Activated CD4-positive, alpha-beta T cell treated with anti-CD3 and anti-CD28 coated beads, Interleukin-2, amount 50 U/mL, for 1 hour (primary cell): Measurements from ENCODE around the gene GMPPA.

Source experiments
- DNase-seq: peaks from one replicate; pipeline ENCODE4 v3.0.0-alpha.2; 2020

The GMPPA gene

DNA sequence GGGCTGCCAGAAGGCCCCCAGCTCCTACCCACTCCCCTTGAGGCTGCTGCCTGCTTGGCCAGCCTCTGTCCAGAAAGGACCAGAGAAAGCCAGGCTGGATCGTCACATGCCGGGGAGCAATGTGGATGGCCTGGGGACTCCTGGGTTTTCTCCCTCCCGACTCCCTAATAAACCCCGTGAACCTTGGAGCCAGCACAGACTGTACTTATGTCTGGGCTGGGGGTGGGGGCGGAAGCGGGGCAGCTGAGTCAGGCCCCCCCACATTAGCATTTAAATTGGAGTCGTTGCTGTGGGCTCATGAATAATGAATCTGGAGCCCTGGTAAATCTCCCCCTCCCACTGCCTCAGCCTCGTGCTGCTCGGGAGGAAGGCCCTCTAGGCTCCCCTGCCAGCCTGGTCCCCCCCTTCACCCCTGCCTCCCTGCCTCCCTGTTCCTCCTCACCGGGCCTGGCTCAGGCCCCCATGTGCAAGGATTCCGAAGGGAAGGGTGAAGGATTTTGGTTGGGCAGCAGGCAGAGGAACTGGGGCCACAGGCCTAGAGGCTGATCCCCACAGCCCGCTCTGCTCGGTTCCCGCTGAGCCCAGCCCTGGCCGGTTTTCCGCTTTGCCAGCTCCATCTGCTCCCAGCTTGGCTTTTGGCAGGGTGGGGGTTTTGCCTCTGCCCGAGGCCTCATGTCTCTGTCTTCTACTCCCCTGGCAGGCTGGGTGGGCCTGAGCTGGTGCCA lies 8.3 kb downstream of the GMPPA start:
- DNase-seq, result no peak

DNA sequence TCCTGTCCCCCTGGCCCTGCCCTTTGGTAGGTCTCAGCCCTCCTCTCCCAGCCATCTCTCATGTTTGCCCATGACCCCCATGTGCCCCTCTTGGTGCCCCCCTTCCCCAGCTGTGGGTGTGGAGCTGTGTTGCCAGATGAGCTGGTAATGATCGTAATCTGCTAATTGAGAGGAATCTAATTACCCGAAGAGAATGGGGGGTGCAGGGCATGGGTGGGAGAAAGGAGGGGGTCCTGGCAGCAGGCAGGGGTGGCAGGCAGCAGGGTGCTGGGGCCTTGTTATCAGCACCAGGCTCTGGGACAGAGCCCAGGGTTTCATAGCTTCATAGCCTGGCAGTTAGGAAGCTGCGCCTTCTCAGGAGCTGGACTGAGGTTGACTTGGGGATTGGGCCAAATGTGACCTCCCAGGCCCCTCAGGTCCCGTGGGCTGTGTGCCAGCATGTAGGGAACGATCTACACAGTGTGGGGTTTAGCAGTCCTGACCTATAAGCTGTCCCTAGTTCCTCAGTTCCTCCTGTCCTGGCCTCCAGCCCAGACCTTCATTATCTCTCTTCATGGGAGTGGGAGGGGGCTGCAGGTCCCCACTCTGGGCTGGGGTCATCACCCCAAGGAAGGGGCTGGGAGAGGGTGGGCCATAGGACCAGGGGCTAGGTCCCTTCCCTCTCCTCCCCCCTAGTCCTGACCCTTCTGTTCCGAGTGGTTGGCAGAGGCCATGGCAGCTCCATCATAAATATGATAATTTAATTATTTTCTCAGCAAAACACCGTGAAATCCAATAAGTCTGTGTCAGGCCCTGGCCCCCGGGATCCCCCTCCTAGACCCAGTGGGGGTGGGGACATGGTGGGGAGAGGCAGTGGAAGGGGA lies 9.1 kb downstream of the GMPPA start:
- DNase-seq, result no peak

DNA sequence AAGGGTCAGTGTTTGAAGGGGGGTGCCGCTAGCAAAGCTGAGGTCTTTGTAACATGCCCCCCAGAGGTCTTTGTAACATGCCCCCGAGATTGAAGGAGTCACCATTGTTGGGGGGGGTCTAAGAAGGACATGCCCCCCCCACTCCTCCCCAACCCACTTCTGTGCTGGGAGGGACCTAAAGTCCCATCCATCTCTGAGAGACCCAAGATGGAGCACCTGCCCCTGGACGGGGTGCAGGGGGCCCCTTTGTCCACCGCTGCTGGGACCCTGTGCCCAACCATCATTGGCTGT lies 9.7 kb downstream of the GMPPA start:
- no peak for DNase-seq

DNA sequence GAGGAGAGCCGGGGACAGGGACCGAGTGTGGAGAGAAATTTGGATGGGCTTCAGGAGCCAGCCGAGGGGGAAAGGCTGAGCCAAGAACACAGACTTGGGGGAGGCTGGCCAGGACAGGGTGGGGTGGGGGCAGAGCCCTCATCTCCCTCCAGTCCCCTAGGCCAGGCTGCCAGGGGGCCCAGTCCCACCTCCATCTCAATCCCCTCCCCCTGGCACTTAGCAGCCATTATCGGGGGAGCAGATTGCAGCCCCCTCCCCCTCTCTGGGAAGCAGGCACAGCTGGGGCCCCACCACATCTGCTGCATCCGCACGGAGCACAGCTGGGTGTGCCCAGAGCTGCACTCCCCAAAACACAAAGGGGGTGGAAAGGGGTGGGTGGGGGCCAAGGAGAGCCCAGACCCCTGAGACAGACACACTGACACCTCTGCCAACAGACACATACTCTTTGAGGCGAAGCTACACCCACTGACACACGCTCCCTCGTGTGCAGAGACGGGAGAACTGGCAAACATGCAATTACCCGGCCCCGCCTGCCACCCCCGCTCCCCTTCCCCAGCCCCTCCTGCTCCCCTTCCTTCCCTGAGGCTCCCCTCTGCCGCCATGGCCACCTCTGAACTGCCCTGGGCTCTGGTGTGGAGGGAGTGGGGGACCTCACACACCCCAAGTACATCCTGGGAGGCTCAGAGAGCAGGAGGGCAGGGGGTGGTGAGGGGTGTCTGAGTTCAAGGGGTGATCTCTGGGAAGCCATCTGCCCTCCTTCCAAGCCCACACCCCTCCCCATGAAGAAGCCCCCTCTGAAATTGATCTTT lies 10.5 kb downstream of the GMPPA start:
- DNase-seq, result no peak

DNA sequence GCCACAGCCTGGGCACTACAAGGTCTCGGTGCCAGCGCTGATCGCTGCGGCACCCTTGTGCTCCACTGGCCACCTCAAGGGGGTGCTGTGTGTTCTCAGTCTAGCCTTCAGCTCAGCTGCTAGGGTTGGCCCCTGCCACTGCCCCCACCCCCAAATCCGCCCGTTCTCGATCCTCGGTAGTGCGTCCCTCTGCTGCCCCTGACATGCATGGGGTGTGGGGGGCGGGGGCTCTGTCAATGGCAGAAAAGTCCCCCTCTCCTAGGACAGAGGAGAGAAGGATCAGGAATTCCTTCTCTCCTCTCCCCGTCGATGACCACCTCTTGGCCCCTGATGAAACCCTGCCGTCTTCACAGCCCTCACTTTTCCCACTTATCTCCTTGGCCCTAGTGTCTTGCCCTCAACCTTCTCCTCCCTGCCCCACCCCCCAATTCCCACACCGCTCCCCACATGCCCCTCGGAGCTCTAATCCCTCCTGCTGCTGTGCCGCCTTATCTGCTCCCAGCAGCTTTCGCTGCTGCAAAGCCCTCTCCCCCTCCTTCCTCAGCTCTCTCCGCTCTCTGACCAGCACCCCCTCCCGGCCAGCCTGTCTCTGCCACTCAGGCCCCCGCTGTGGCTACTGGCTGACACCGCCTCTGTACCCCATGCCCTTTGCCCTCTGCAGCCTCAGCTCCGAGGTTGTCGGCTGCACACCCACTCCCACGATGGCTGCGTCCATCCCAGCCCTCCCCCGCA lies 11.3 kb downstream of the GMPPA start:
- peak; percentile 54 for DNase-seq

DNA sequence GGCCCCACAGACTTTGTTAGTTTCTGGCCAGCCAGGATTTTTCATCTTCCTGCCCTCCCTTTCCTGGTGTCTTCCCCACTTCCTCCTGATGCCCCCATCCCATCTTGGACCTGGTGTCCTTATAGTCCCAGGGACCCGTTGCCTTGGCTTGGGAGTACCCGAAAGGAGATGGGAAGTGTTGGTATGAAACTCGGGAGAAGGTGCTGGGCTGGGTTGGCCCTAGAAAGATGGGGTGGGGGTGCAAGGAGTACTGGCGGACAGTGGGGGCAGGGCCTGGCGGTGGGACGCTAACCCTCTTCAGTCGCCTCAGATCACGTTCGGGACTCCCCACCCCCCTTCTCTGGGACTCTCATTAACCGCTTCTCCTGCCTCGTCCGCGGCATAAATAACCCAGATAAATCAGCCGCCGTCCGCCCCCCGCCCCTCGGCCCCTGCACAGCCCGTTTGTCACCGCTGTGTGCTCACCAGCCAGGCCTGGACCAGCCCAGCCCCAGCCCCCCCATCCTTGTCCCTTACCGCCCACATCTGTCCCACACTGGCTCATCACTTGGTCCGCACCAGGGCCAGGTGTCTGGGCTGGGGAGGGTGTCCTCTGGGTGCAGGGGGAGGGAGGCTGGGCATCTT lies 11.9 kb downstream of the GMPPA start:
- no peak for DNase-seq

DNA sequence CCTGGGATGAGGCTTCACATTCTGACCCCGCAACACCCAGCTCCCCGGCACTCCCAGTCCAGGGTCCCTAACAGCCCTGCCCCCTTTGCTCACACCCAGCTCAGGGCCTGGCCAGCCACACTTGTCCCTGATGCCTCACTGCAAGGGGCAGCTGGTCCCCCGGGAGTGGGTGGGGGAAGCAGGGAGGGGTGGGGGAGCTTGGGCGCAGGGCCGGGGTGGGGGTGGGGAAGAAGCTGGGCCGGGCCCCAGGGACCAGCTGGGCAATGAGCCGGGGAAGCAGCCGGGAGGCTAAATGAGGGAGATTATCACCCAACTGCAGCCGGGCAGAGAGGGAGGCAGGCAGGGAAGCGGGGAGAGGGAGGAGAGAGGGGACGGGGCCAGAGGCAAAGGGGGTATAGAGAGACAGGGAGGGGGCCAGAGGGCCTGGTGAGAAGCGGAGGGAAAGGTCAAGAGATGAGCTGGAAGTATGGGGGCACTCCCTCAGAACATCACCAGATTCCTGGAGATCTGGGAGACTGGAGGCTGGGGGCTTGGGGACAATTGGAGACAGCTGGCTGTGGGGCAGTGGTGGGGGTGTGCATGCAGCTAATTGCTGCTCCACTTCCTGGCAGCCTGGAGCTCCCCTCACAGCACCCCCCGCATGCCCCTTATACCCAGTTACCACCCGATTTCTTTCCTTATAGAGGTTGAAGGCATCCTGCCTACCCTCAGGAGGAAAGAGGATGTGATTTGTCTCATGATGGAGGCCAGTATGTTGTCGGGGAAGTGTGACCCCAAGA lies 13.0 kb downstream of the GMPPA start:
- no peak for DNase-seq

DNA sequence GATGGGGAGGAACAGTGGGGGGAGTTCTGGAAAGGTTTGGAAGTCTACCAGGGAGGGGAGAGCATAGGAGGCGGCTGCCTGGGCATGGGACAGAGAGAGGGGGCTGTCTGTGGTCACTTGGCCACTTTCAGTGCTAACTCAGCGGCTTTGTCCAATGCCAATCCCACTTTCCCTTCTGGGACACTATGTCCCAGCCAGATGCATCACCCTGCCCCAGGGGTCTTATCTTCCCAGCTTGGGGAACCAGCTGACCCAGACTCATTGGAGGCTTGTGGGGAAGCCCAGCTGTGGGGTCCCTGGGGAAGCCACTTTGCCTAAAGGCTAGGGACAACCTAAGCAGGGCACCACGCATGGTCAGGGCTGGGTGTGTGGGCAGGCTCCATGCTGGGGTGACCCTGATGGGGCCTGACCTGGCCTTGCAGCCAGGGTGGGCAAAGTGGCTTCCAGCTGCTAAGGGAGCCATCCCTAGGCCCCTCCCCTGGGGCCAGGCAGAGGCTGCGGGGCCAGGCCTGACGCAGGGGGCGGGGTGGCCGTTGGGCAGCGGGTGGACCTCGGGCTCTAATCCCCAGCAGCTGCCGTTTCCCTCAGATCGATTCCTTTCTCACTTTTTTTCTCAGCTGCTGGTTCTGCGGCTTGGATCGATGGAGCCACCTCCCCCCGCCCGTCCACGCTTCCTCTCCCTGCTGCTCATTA lies 14.0 kb downstream of the GMPPA start:
- no peak for DNase-seq

DNA sequence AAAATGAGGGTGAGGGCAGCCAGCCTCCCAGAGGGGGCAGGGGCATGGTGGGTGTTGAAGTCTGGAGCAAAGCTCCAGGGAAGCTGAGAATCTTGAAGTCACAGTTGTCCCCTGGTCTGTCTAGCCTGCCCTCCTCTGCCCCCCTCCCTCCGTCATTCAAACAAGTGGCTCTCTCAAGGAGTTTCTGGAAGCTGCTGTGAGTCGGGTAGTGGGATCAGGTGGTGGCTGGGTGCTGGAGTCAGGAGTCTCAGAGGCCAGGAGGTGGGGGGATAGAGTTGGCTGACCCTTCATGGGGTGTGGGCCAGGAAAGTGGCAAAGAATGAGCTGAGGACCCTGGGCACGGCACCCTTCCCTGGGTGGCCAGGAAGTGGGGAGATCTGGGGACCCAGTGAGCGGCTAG lies 15.1 kb downstream of the GMPPA start:
- no peak for DNase-seq

DNA sequence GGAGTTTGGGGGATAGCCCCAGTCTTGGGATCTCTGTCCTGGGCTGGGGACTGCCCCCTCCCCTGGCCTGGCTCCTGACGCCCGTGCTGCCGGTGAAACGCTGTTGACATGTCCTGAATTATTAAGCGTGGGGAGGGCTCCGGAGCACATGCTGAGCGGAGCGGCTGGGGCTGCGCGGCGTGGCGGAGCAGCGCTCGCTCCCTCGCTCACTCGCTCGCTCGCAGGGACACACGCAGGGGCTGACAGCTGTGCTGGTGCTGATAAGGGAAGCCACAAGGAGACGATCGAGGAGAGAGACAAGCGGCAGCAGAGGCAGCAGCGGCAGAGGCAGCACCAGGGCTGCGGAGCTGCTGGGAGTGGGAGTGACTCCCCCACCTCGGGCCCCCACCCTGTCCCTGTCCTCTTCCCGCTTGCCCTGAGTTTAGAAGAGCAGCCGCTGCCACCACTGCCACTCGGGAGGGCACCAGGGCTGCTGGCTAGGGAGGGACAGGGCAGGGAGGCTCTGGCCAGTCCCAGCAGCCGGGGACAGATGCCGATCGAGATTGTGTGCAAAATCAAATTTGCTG lies 15.6 kb downstream of the GMPPA start, which contains the start of gene ASIC4:
Gene ASIC4, plus strand, starts transcription at position 287 of the 566 bp plus-strand sequence. Its CDS starts 243 bp downstream, at position 530.
- no peak for DNase-seq

DNA sequence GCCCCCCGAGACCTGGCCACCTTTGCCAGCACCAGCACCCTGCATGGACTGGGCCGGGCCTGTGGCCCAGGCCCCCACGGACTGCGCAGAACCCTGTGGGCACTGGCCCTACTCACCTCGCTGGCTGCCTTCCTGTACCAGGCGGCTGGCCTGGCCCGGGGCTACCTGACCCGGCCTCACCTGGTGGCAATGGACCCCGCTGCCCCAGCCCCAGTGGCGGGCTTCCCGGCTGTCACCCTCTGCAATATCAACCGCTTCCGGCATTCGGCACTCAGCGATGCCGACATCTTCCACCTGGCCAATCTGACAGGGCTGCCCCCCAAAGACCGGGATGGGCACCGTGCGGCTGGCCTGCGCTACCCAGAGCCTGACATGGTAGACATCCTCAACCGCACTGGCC lies 16.1 kb downstream of the GMPPA start:
- DNase-seq, result no peak

DNA sequence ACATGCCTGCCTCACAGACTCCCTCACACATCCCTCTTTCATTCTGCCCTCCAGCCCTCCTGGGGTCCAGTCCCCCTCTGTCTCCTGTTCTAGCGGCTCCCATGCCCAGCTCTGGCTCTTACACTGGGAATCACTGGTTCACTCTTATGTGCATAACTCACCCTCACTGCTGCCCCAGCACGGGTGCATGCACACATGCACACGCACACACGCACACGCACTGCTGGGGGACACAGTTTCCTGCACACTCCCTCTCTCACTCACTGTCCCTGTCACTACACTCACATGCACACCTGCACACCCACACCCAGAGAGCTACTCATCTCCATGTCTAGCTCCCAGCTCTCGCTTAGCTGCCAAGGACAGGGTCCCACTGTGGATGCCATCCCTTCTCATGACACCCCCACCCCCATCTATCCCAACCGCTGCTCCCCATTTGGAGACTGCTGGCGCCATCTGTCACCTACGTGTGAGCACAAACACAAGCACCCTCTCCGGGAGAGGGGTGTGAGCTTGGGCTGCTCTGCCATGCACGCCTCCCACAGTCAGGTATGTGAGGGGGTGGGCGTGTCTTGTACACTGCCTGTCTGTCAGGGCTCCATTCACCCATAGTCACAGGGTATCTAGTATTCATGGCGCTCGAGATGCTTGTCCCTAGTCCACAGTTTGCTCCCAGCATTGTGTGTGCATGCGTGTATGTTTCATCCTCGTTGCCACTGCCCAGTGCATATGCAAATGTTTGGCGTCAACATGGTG lies 17.4 kb downstream of the GMPPA start:
- DNase-seq, result no peak

DNA sequence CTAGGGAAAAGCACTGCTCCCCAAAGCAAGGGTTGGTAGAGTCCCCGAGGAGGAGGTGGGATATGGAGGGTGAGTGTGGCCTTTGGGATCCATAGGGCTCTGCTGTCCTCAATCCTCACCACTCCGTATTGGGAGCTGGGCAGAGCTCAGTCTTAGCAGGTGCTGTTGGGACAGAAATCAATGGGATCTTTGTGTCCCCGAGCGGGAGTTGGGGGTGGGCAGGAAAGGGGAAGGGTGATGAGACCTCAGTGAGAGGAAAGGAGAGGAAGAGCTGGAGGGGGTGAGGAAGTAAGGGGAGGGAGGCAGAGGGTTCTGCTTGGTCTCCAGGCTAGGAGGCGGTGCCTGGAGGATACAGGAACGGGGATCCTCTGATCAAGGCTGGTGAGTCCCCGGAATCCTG lies 18.2 kb downstream of the GMPPA start:
- no peak for DNase-seq

DNA sequence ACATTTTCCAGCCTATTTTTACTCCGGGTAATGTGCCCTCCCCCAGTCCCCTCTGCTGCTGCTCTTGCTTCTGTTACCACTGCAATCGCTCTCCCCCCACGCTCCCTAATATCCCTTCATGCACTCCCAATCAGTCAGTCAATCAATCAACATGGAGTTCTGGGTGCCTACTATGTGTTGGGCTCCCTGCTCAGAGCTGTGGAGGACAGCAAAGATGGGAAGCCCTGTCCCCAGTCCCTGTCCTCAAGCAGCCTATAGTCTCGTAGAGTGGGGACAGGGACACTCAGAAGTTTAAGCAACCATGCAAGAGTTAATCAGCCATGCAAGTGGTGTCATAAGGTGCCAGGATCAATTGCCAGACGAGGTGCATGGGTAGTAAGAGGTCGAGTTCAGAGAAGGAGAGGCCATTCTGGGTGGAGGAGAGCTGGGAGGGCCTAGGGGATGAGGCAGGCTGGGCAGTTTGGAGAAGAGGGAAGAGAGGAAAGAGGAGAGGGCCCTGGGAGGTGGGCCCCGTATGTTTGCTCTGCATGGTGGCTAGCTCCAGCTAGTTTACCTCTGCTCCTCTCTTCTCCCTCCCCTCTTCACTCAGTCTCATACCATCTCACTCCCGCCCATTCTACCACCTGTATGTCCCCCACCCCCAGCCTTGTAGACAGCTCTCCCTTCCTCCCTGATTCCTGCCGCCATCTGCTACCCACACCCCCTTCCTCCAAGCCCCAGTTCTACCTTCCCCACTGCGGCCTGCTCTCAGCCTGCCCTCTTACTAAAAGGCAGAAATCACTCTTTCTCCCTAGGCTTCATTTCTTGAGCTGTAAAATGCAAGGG lies 19.5 kb downstream of the GMPPA start:
- DNase-seq, result no peak

DNA sequence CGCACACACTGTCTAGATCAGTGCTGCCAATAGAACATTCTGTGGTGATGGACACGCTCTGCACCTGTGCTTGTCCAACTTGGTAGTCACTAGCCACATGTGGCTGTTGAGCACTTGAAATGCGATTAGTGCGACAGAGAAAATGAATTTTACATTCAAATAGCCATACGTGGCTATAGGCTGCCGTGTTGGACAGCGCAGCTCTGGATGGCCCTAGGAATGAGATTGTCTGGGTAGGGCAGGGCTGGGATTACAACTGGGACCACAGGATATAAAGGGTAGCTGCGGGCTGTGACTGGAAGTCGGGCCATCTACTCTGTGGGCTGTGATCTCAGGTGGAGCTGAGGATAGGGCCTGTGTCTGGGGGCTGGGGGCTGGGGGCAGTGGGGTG lies 20.8 kb downstream of the GMPPA start:
- DNase-seq, result no peak

DNA sequence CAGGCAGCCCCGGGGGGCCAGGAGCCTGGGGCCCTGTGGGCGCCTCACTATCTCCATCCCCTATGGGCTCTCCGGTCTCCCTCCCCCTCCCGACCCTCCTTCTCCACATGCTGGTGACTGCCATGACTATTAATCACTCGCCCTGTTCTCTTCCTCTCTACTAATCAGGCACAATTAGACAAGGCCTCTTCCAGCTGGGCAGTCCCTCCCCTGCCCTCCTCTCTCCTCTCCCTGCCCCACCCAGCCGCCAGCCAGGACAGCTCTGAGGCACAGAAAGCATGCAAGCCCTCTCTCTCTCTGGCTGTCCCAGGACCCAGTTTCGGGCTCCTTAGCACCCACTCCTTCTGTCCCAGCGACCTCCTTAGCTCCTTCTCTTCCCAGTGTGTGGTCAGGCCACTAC lies 21.4 kb downstream of the GMPPA start:
- no peak for DNase-seq

DNA sequence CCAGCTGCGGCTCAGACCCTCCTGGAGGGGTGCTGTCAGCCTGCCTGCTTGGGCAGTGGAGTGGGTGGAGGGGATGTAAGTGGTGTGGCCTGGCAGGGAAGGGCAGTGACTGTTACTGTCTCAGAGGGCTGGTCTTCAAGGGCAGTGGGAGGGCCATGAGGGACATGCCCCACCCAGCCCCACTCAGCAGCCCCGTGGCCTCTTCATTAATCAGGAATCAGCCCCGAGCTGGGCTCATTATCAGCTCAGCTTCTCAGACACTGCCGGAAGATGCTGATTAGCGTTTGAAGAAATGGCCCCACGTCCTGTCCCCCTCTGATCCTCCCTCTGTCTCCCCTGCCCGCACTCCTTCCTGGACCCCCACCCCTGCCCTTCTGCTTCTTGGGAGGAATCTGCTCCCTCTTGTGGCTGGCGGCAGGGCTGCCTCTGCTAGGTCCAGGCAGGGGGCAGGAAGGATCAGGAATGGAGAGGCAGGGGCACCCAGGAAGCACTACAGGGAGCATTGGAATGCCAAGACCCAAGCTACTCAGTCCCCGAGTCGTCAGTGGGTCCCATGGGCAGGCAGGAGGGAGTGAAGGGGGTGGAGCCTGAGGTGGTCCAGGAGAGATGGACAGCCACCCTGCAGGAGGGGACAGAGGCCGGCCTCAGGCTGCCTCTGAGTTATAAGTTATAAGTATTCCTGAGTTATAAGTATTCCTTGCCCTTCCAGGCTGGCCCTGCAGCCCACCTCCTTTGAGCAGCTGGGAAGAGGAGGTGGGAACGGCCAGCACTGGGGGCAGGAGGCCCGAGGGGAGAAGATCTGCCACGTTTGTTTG lies 22.6 kb downstream of the GMPPA start:
- DNase-seq, result no peak
